Measurements from ENCODE around the gene SLC25A10. TPM values are rescaled to one million over a fixed set of nuclear protein-coding genes. Genes with fewer than 3 reads are reported as not detected.

SLC25A10 gene, protein sequence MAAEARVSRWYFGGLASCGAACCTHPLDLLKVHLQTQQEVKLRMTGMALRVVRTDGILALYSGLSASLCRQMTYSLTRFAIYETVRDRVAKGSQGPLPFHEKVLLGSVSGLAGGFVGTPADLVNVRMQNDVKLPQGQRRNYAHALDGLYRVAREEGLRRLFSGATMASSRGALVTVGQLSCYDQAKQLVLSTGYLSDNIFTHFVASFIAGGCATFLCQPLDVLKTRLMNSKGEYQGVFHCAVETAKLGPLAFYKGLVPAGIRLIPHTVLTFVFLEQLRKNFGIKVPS
- 10 to 100 TPM; 12.0 to 40.1 (median 17.3) TPM for total RNA-seq
- polyA plus RNA-seq = 10 to 100 TPM; 34.6 to 55.8 TPM

- H3K27me3 ChIP-seq = no peaks in the 10 kb centered on the region
- peak; percentile 81 to 88 (median 86) for ATAC-seq
- H3K4me1 ChIP-seq = peaks cover 11 to 26% (median 18%) of the 10 kb centered on the region in 3 donors
- FAIRE-seq = no peak
- peak within 1 kb of the TSS; percentile 76 to 92 (median 82) for H3K27ac ChIP-seq
- H3K36me3 ChIP-seq = peaks cover 0 to 9% (median 0%) of the 10 kb centered on the region in 3 donors
- intact Hi-C loops (cut with DNase I) = no loop called here
- WGBS, 2 donors = 1% methylated on average over 77 to 89 of the region's 89 CpGs
- peak within 1 kb of the TSS; percentile 71 to 90 (median 84) for H3K4me3 ChIP-seq
- TF ChIP-seq, protein P1, sequence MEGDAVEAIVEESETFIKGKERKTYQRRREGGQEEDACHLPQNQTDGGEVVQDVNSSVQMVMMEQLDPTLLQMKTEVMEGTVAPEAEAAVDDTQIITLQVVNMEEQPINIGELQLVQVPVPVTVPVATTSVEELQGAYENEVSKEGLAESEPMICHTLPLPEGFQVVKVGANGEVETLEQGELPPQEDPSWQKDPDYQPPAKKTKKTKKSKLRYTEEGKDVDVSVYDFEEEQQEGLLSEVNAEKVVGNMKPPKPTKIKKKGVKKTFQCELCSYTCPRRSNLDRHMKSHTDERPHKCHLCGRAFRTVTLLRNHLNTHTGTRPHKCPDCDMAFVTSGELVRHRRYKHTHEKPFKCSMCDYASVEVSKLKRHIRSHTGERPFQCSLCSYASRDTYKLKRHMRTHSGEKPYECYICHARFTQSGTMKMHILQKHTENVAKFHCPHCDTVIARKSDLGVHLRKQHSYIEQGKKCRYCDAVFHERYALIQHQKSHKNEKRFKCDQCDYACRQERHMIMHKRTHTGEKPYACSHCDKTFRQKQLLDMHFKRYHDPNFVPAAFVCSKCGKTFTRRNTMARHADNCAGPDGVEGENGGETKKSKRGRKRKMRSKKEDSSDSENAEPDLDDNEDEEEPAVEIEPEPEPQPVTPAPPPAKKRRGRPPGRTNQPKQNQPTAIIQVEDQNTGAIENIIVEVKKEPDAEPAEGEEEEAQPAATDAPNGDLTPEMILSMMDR (IDR thresholded peaks at IDR 0.05) = peak in 1 of 4 donors; percentile 11
- peak; percentile 90 to 98 (median 96) for DNase-seq
- H3K9me3 ChIP-seq = no peaks in the 10 kb centered on the region
These were observed at the start of gene SLC25A10 for GRCh38 chr17:81711814-81712467. Gene SLC25A10, plus strand, starts transcription at chr17:81712284. Its CDS starts 143 bp downstream, at chr17:81712427.

DNA sequence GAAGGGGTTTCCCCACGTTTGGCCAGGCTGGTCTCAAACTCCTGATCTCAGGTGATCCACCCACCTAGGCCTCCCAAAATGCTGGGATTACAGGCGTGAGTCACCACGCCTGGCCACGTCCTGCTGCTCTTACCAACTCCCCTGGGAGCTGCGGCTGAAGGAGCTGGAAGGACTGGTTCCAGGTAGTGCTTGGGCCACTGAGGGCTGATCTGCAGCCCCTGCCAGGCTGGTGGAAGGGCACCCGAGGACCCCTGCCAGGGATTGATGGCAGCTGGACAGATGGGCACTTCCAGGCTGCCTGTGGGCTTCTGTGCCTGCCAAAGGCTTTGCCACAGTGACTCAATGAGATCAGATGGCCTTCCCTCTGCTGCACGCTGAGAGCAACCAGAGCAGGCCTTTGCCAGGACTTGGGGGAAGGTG, 48.0 kb upstream of the SLC25A10 start:
- TF ChIP-seq, protein P1 (IDR thresholded peaks at IDR 0.05) = no peak
- ATAC-seq (no peak), FAIRE-seq (no peak), DNase-seq (no peak)
- Histone ChIP-seq H3K9me3 (no peaks in the 10 kb centered on the region), H3K36me3 (no peaks in the 10 kb centered on the region), H3K27ac (no peak overlapping the region), H3K4me3 (no peak overlapping the region), H3K4me1 (peaks cover 13 to 28% (median 15%) of the 10 kb centered on the region in 3 donors), H3K27me3 (no peaks in the 10 kb centered on the region)
- intact Hi-C loops (cut with DNase I) = no loop called here
- WGBS, 2 donors = 73 to 94% methylated on average over 7 of the region's 7 CpGs

DNA sequence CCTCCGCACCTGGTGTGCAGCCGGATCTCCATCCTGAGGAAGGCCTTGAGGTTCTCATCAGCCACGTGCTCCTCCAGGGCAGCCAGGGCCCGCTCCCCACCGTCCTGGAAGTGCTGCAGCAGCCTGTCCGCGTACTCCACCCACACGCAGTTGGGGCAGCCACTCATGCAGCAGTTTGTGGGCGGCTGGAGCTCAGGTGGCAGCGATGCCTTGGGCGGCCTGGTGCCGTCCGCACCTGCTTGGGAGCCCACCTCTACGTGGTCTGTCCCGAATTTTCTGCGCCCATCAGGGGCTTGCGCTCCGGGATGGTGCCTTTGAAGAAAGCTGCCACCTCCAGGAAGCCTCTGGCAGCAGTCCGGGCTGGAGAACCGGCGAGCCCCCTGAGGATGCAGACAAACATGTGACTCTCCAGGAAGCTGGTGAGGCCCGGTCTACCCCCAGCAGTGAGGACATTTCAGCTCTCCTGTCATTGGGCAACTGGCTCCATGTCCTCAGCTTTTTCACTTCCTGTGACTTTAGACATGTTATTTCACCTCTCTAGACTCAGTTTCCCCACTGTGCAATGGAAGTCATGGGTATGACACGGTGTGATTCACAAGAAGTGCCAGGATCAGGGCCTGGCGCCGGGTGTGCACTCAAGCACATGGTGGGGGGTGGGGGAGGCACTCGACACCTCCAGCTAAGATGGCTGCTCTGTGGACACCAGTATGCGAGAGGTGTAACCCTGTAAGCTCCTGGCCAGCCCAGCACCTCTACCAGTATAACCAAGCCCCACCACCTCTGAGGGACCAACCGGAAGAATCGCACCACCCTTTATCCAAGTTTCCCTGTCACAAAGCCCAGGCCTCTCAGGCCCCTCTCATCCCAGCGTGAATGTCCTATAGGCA, 46.6 kb upstream of the SLC25A10 start:
- H3K4me3 ChIP-seq = peak overlapping the region; percentile 80 to 99 (median 98)
- WGBS, 2 donors = 62 to 63% methylated on average over 30 of the region's 30 CpGs
- H3K9me3 ChIP-seq = no peaks in the 10 kb centered on the region
- H3K27me3 ChIP-seq = no peaks in the 10 kb centered on the region
- intact Hi-C loops (cut with DNase I) = no loop called here
- no peak for FAIRE-seq
- ATAC-seq = peak; percentile 3 to 33 (median 6)
- peaks cover 0 to 18% (median 6%) of the 10 kb centered on the region in 3 donors for H3K4me1 ChIP-seq
- H3K36me3 ChIP-seq = no peaks in the 10 kb centered on the region
- DNase-seq = peak in 1 of 6 donors; percentile 39
- H3K27ac ChIP-seq = peak overlapping the region in 3 of 4 donors; percentile 33 to 63 (median 62)
- TF ChIP-seq, protein P1 (IDR thresholded peaks at IDR 0.05) = no peak

- peak overlapping the region; percentile 33 to 63 (median 62) for H3K27ac ChIP-seq
- intact Hi-C loops (cut with DNase I) = no loop called here
- H3K4me1 ChIP-seq = peaks cover 0 to 15% (median 6%) of the 10 kb centered on the region in 3 donors
- H3K9me3 ChIP-seq = no peaks in the 10 kb centered on the region
- H3K36me3 ChIP-seq = peaks cover 0 to under 1% (median 0%) of the 10 kb centered on the region in 3 donors
- no peak for FAIRE-seq
- DNase-seq = no peak
- TF ChIP-seq, protein P1 (IDR thresholded peaks at IDR 0.05) = no peak
- peak overlapping the region; percentile 80 to 99 (median 98) for H3K4me3 ChIP-seq
- ATAC-seq = peak; percentile 17 to 30 (median 28)
- H3K27me3 ChIP-seq = no peaks in the 10 kb centered on the region
- WGBS, 2 donors = 0 to 1% methylated on average over 15 to 16 of the region's 16 CpGs
These were observed 46.1 kb upstream of the SLC25A10 start for GRCh38 chr17:81666092-81666341.

Data from pancreas (tissue), 10 donors.